HCT116 (cell line): ENCODE measurements around the gene MIS18BP1. TPM values are rescaled to one million over a fixed set of nuclear protein-coding genes. Genes with fewer than 3 reads are reported as not detected.
"Not testable (repeated sequence)": the region's sequence is repeated elsewhere in the genome, so short reads cannot be mapped to it uniquely, and the experiment has no call there.

Experiments
- ATAC-seq: fragments of 200-7000 bp; cut with Tn5 transposase; 2 replicates; pipeline ENCODE4 v1.9.1; 2020; ENCODE audit warnings: mild to moderate bottlenecking, moderate library complexity
- BruUV-seq: library from RNA; stranded (reverse); fragments of 400-500 nt; replicated peaks from 2 replicates; lab custom pipeline; 2021; lab: Mats Ljungman, UMichigan
- CTCF ChIA-PET: fragments of 300-600 bp; sonication (Branson Sonifier 250); formaldehyde crosslinking; loops from one replicate; lab custom pipeline; 2021; ENCODE audit warnings: antibody characterized with exemption; lab: Charles Lee
- POLR2A ChIA-PET: fragments of 300-600, 350-600 bp; sonication (Branson Sonifier 250); formaldehyde crosslinking; loops from one replicate; lab custom pipeline; 2021; ENCODE audit warnings: antibody characterized with exemption; lab: Charles Lee
- RAD21 ChIA-PET, 2 experiments: fragments of 300-600 bp; sonication (Branson Sonifier 250); formaldehyde crosslinking; loops; one replicate each; lab custom pipeline; 2023; ENCODE audit warnings: low total read pairs in 2 of 2; ENCODE audit not compliant: uncharacterized antibody in 2 of 2, unreplicated experiment in 2 of 2, low non-redundant PET in 1 of 2; lab: Charles Lee
- DNase-seq: peaks from one replicate; pipeline ENCODE4 v3.0.0-alpha.2; 2010; ENCODE audit warnings: low read depth, low spot score
- H2AFZ ChIP-seq: fragments of 200-600 bp; shearing (Covaris generic), sonication (generic); 2 replicates; pipeline ENCODE4 v1.6.1; 2017; ENCODE audit warnings: low read depth, mixed run types, mixed read lengths, antibody characterized with exemption, low read length; ENCODE audit not compliant: poor library complexity, severe bottlenecking
- H3K27ac ChIP-seq: 2 replicates; pipeline ENCODE4 v1.5.1; 2012; ENCODE audit warnings: low read depth, low read length
- H3K27me3 ChIP-seq: fragments of 200-600 bp; sonication (generic); 2 replicates; pipeline ENCODE4 v1.6.1; 2016; ENCODE audit warnings: mixed run types, low read length, mixed read lengths; ENCODE audit not compliant: insufficient read depth
- H3K36me3 ChIP-seq, 2 experiments: fragments of 200-500 bp in 1 of 2; fragments of 200-600 bp in 1 of 2; sonication (Bioruptor generic) in 1 of 2; sonication (generic) in 1 of 2; 2 replicates each; pipeline versions ENCODE4 v1.5.1 to v1.6.1; 2014 to 2016; ENCODE audit warnings: low read length in 2 of 2, inconsistent platforms in 1 of 2, mixed read lengths in 1 of 2, mixed run types in 1 of 2; ENCODE audit not compliant: insufficient read depth in 2 of 2, control insufficient read depth in 1 of 2
- H3K4me1 ChIP-seq, 2 experiments: fragments of 200-600 bp in 1 of 2; sonication (generic) in 1 of 2; 2 replicates each; pipeline versions ENCODE4 v1.5.1 to v1.6.1; 2012 to 2017; ENCODE audit warnings: low read length in 2 of 2, inconsistent platforms in 1 of 2, mild to moderate bottlenecking in 1 of 2, mixed read lengths in 1 of 2, mixed run types in 1 of 2, moderate library complexity in 1 of 2; ENCODE audit not compliant: insufficient read depth in 2 of 2, control insufficient read depth in 1 of 2
- H3K4me2 ChIP-seq: fragments of 200-600 bp; sonication (generic); 2 replicates; pipeline ENCODE4 v1.6.1; 2017; ENCODE audit warnings: mixed run types, low read length, mixed read lengths
- H3K4me3 ChIP-seq, 2 experiments: fragments of 200-600 bp in 1 of 2; sonication (generic) in 1 of 2; replicated peaks in 1 of 2; 2 replicates each; pipeline ENCODE4 v1.5.1; 2011 to 2016; ENCODE audit warnings: low read length in 2 of 2, control low read depth in 1 of 2, low read depth in 1 of 2, mild to moderate bottlenecking in 1 of 2, mixed read lengths in 1 of 2, mixed run types in 1 of 2
- H3K79me2 ChIP-seq: fragments of 200-600 bp; sonication (generic); 2 replicates; pipeline ENCODE4 v1.6.1; 2017; ENCODE audit warnings: mild to moderate bottlenecking, mixed run types, low read length, moderate library complexity, mixed read lengths; ENCODE audit not compliant: insufficient read depth
- H3K9ac ChIP-seq: fragments of 200-600 bp; sonication (generic); 2 replicates; pipeline ENCODE4 v1.6.1; 2016; ENCODE audit warnings: low read length, mixed read lengths
- H3K9me2 ChIP-seq: fragments of 200-600 bp; sonication (generic), shearing (Covaris generic); 2 replicates; pipeline ENCODE4 v1.6.1; 2017; ENCODE audit warnings: mixed run types, mild to moderate bottlenecking, moderate library complexity; ENCODE audit not compliant: insufficient read depth
- H3K9me3 ChIP-seq, 2 experiments: fragments of 200-500 bp in 1 of 2; fragments of 200-600 bp in 1 of 2; sonication (Bioruptor generic) in 1 of 2; sonication (generic) in 1 of 2; 2 replicates each; pipeline ENCODE4 v1.6.1; 2014 to 2017; ENCODE audit warnings: low read length in 2 of 2, mixed read lengths in 2 of 2, inconsistent platforms in 1 of 2, low read depth in 1 of 2, mild to moderate bottlenecking in 1 of 2, mixed run types in 1 of 2, moderate library complexity in 1 of 2; ENCODE audit not compliant: control insufficient read depth in 1 of 2, insufficient read depth in 1 of 2
- H4K20me1 ChIP-seq: fragments of 200-600 bp; sonication (generic), shearing (Covaris generic); 2 replicates; pipeline ENCODE4 v1.6.1; 2017; ENCODE audit warnings: mixed run types, mild to moderate bottlenecking, moderate library complexity; ENCODE audit not compliant: insufficient read depth
- CBX3 ChIP-seq: IDR thresholded peaks from 2 replicates; pipeline ENCODE4 v1.6.1; 2012; ENCODE audit warnings: low read depth
- EZH2 ChIP-seq: fragments of 200-600 bp; sonication (generic); IDR thresholded peaks from 2 replicates; pipeline ENCODE4 v1.6.1; 2017; ENCODE audit warnings: antibody characterized with exemption, mixed run types
- EZH2phosphoT487 ChIP-seq: fragments of 200-600 bp; IDR thresholded peaks from 2 replicates; pipeline ENCODE4 v1.6.1; 2018; ENCODE audit warnings: antibody characterized with exemption, borderline replicate concordance
- FOSL1 ChIP-seq: IDR thresholded peaks from 2 replicates; pipeline ENCODE4 v1.6.1; 2012; ENCODE audit warnings: low read depth
- JUND ChIP-seq: IDR thresholded peaks from 2 replicates; pipeline ENCODE4 v1.6.1; 2012
- POLR2A ChIP-seq: IDR thresholded peaks from 2 replicates; pipeline ENCODE4 v1.7.0; 2011; ENCODE audit warnings: borderline replicate concordance; ENCODE audit not compliant: insufficient read depth, insufficient read length; ENCODE audit errors: extremely low read depth
- SP1 ChIP-seq: IDR thresholded peaks from 2 replicates; pipeline ENCODE4 v1.6.1; 2012; ENCODE audit warnings: low read depth
- SRF ChIP-seq: IDR thresholded peaks from 2 replicates; pipeline ENCODE4 v1.6.1; 2012; ENCODE audit warnings: low read depth
- TCF7L2 ChIP-seq: IDR thresholded peaks from 2 replicates; pipeline ENCODE4 v1.7.0; 2011; ENCODE audit warnings: borderline replicate concordance, inconsistent platforms; ENCODE audit not compliant: insufficient read depth, insufficient read length; ENCODE audit errors: extremely low read depth
- ZFX ChIP-seq: fragments of 450-650 bp; IDR thresholded peaks from 2 replicates; pipeline ENCODE4 v1.6.1; 2017
- ZNF274 ChIP-seq: fragments of 200-500 bp; sonication (Bioruptor generic); IDR thresholded peaks from 2 replicates; pipeline ENCODE4 v1.6.1; 2014; ENCODE audit warnings: mild to moderate bottlenecking, low read depth, low read length, inconsistent platforms
- intact Hi-C: fragments of 100-400 bp; cut with micrococcal nuclease; formaldehyde crosslinking; loops from 2 replicates; pipeline ENCODE4 v1.10.0; 2022
- total RNA-seq: library from RNA; stranded (reverse); gene quantifications from one replicate; pipeline ENCODE4 v1.2.1, GENCODE V29; 2021; ENCODE audit not compliant: unreplicated experiment
- TF ChIP-seq, protein P1 (sequence below): IDR thresholded peaks from 2 replicates; pipeline ENCODE4 v1.6.1; 2011; ENCODE audit warnings: mild to moderate bottlenecking, low read length, moderate library complexity; ENCODE audit not compliant: insufficient replicate concordance; ENCODE audit errors: extremely low read depth

The MIS18BP1 gene
- total RNA-seq, 1 experiment from 2014 or later: 37.9 TPM

DNA sequence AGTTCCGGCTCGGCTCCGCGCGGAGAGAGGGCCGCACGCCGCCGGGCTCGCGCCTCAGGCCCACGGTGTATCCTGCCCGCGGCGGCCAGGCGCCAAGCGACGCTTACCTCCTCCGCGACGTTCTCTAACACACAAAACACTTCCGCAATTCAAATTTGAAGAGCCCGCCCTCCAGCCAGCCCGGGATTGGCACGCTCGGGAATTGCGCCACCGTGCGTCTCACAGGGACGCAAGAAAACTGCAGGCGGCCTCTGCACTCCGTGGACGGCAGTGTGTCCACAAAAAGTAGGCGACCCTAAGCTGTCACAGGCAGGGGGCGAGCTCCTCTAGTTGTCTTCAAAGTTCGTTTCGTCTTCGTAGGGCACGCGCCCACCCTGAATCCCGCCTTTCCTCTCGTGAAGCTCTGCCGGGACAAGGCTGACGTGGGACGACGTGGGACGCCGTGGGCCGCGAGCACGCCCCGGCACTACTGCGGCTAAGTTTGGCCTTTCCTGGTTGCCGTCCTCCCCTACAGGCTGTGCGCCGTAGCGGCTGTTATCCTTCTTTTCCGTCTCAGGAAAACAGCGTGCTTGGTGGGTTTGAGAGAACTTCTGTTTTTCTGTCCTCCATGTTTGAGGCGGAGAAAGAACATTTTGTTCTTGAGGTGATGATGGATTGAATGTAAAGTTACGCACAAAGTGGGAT lies at the start of gene MIS18BP1 (continued):
- peak; percentile 64; the same call in 1 of the 2 replicates for TF ChIP-seq SP1
- TF ChIP-seq, protein P1, sequence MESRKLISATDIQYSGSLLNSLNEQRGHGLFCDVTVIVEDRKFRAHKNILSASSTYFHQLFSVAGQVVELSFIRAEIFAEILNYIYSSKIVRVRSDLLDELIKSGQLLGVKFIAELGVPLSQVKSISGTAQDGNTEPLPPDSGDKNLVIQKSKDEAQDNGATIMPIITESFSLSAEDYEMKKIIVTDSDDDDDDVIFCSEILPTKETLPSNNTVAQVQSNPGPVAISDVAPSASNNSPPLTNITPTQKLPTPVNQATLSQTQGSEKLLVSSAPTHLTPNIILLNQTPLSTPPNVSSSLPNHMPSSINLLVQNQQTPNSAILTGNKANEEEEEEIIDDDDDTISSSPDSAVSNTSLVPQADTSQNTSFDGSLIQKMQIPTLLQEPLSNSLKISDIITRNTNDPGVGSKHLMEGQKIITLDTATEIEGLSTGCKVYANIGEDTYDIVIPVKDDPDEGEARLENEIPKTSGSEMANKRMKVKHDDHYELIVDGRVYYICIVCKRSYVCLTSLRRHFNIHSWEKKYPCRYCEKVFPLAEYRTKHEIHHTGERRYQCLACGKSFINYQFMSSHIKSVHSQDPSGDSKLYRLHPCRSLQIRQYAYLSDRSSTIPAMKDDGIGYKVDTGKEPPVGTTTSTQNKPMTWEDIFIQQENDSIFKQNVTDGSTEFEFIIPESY: peak; percentile 48
- TF ChIP-seq SRF: peak; percentile 41; the same call in 1 of the 2 replicates
- peak; percentile 95 for TF ChIP-seq ZFX
- TF ChIP-seq, all 23 proteins: peak for 17

DNA sequence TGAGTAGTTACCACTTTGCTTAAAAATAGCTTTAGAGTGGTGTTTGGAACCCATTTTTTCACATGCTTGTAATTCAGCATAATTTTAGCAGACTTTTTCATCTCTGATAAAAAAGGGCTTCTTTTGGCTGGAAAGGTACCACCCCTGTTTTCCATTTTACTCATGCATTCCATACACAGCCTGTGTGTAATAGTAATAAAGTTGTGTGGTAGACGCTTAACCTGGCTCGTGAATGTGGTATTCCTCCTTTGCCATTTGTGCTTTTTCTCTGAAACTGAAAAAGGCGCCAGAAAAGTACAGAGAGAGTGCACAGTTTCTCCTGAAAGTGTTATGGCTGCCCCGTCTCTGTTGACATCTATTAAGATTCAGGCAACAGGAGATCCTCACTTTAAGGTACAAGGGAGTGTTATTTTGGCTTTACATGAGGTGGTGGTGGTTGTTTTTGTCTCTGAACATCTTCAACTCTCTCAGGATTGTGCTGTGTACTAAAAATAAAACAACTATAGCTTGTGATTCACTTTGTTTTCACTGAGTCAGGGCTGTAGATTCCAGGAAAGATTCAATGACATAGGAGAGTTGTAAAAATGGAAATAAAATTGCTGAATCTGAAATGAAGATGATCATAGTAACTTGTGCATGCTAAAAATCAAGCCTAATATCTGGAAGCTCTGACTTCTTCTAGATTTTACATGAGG lies 45.6 kb upstream of the MIS18BP1 start:
- ChIA-PET CTCF (no interaction called here), POLR2A (no interaction called here), RAD21 (no interaction called here)
- no TSS peak for BruUV-seq
- H3K9me3 ChIP-seq: no peaks in the 10 kb centered on the region
- no peaks in the 10 kb centered on the region for H3K79me2 ChIP-seq
- H3K4me2 ChIP-seq: no peak overlapping the region
- ATAC-seq: no peak
- H3K27me3 ChIP-seq: no peaks in the 10 kb centered on the region
- no peak overlapping the region for H2AFZ ChIP-seq
- DNase-seq: no peak
- no peak overlapping the region for H3K27ac ChIP-seq
- intact Hi-C loops: no loop called here
- no peak for TF ChIP-seq ZFX
- no peak for TF ChIP-seq CBX3
- no peak for TF ChIP-seq FOSL1
- TF ChIP-seq TCF7L2: no peak
- TF ChIP-seq ZNF274: no peak
- TF ChIP-seq EZH2: no peak
- TF ChIP-seq JUND: no peak
- no peak for TF ChIP-seq POLR2A
- no peak for TF ChIP-seq EZH2phosphoT487
- no peak overlapping the region for H3K4me3 ChIP-seq
- no peaks in the 10 kb centered on the region for H4K20me1 ChIP-seq
- H3K36me3 ChIP-seq: no peaks in the 10 kb centered on the region
- H3K9me2 ChIP-seq: no peaks in the 10 kb centered on the region
- H3K9ac ChIP-seq: no peak overlapping the region
- H3K4me1 ChIP-seq: no peaks in the 10 kb centered on the region

DNA sequence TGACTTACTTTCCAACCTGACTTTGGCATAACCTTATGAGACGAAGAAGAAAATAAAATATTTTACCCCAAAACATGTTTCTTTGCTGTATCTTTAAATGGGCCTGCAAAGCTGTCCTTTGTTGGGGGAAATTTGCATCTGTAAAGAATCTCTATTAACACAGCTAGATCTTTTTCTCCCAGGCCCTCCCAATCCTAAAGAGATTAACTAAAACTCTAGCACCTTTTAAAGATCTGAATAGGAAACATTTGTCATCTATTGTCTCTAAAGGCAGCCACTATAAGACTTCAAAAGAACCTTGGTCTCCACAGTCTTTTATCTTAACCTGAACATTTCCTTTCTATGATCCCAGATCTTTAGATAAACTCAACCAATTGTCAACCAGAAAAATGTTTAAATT lies 41.8 kb upstream of the MIS18BP1 start:
- H4K20me1 ChIP-seq, intact Hi-C loops, H3K4me1 ChIP-seq, POLR2A ChIA-PET, H3K9ac ChIP-seq, H3K36me3 ChIP-seq, H3K27ac ChIP-seq, BruUV-seq, H3K9me2 ChIP-seq, H2AFZ ChIP-seq, DNase-seq, H3K79me2 ChIP-seq, H3K9me3 ChIP-seq, RAD21 ChIA-PET, H3K4me3 ChIP-seq, H3K4me2 ChIP-seq, ATAC-seq, CTCF ChIA-PET, H3K27me3 ChIP-seq: not testable (repeated sequence)
